OCI-LY1 (cell line): ENCODE data around the gene CELA3B.

Experiments
- H2AFZ ChIP-seq: fragments of 200-600 bp; sonication (generic), shearing (Covaris generic); 2 replicates; pipeline ENCODE4 v1.6.0; 2014; ENCODE audit warnings: antibody characterized with exemption, mild to moderate bottlenecking, low read length
- H3F3A ChIP-seq: fragments of 200-600 bp; sonication (generic), shearing (Covaris generic); 2 replicates; pipeline ENCODE4 v1.6.0; 2014; ENCODE audit warnings: mild to moderate bottlenecking, antibody characterized with exemption, low read length, moderate library complexity; ENCODE audit not compliant: insufficient read depth
- H3K27ac ChIP-seq: fragments of 200-600 bp; sonication (generic); 2 replicates; pipeline ENCODE4 v1.5.1; 2014; ENCODE audit warnings: low read length, mixed run types, mild to moderate bottlenecking, low read depth; ENCODE audit not compliant: poor library complexity, severe bottlenecking
- H3K27me3 ChIP-seq: fragments of 200-600 bp; sonication (generic); 2 replicates; pipeline ENCODE4 v1.6.0; 2014; ENCODE audit warnings: antibody characterized with exemption, mild to moderate bottlenecking, low read length, moderate library complexity; ENCODE audit not compliant: insufficient read depth
- H3K36me3 ChIP-seq: fragments of 200-600 bp; sonication (generic); 2 replicates; pipeline ENCODE4 v1.6.1; 2014; ENCODE audit warnings: mild to moderate bottlenecking, antibody characterized with exemption, low read length, moderate library complexity, mixed read lengths; ENCODE audit not compliant: insufficient read depth
- H3K4me1 ChIP-seq: fragments of 200-600 bp; sonication (generic); 2 replicates; pipeline ENCODE4 v1.5.1; 2014; ENCODE audit warnings: mild to moderate bottlenecking, low read length, moderate library complexity; ENCODE audit not compliant: insufficient read depth, severe bottlenecking
- H3K4me2 ChIP-seq: fragments of 200-600 bp; sonication (generic), shearing (Covaris generic); 2 replicates; pipeline ENCODE4 v1.6.1; 2014; ENCODE audit warnings: low read length
- H3K4me3 ChIP-seq: fragments of 200-600 bp; sonication (generic); 2 replicates; pipeline ENCODE4 v1.5.1; 2014; ENCODE audit warnings: low read length, low read depth, mild to moderate bottlenecking, mixed read lengths; ENCODE audit not compliant: poor library complexity, severe bottlenecking
- H3K79me2 ChIP-seq: fragments of 200-600 bp; shearing (Covaris generic); 2 replicates; pipeline ENCODE4 v1.6.1; 2016; ENCODE audit warnings: mixed run types, low read length, mixed read lengths; ENCODE audit not compliant: insufficient read depth
- H3K9ac ChIP-seq: fragments of 200-600 bp; sonication (generic), shearing (Covaris generic); 2 replicates; pipeline ENCODE4 v1.6.1; 2014; ENCODE audit warnings: mild to moderate bottlenecking, low read length, mixed read lengths
- H3K9me2 ChIP-seq: fragments of 200-600 bp; sonication (generic), shearing (Covaris generic); 2 replicates; pipeline ENCODE4 v1.6.1; 2014; ENCODE audit warnings: low read depth, mild to moderate bottlenecking, low read length, mixed read lengths
- H3K9me3 ChIP-seq: fragments of 200-600 bp; shearing (Covaris generic); 2 replicates; pipeline ENCODE4 v1.6.1; 2014; ENCODE audit warnings: low read length, mixed read lengths
- H4K20me1 ChIP-seq: fragments of 200-600 bp; sonication (generic), shearing (Covaris generic); 2 replicates; pipeline ENCODE4 v1.6.0; 2016; ENCODE audit warnings: mild to moderate bottlenecking, low read length; ENCODE audit not compliant: insufficient read depth
- EZH2 ChIP-seq: fragments of 200-600 bp; sonication (generic), shearing (Covaris generic); IDR thresholded peaks from 2 replicates; pipeline ENCODE4 v1.8.0; 2017; ENCODE audit warnings: borderline replicate concordance, mixed run types, mild to moderate bottlenecking, antibody characterized with exemption, low read length, moderate library complexity, mixed read lengths
- TF ChIP-seq, protein P1 (sequence below): fragments of 200-600 bp; sonication (generic), shearing (Covaris generic); IDR thresholded peaks from 2 replicates; pipeline ENCODE4 v1.5.1; 2017; ENCODE audit warnings: mild to moderate bottlenecking, antibody characterized with exemption, low read length, moderate library complexity, mixed read lengths

CELA3B gene

DNA sequence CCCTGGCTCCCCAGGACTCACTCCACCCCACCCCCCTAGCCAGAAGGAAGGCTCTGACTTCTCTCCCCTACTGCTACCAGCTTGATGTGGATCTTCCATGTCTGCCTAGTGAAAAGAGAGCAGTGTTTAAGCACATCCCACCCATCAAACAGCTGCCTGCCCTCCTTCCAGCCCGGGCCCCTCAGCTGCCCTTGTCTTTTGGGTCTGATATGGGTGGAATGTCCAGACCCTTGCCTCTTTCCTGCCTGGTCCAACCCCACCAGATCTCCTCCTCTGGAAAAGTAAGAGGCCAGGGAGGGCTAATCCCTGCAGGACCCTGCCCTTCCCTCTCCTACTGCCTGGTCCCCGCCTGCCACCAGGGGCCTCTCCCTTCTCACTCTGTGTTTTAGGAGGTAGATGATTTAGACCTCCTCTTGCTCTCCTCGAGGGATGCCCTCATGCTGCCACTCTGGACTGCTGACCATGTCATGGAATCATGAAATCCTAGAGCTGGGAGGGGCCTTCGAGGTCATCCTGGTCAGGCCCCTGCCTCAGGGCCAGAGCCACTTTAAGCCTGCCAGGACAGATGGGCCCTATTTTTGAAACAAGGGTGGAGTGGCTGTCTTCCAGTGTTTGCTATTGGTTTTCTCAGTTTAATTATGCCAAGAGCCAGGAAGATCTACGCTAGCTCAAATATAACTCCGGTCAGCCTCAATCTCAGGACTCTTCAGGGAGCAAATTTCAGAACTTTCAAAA lies 23.9 kb upstream of the CELA3B start:
- Histone ChIP-seq H3K9me3 (no peaks in the 10 kb centered on the region), H3K27ac (no peak overlapping the region), H4K20me1 (no peaks in the 10 kb centered on the region), H3K9ac (no peak overlapping the region), H3K9me2 (no peaks in the 10 kb centered on the region), H3K27me3 (no peaks in the 10 kb centered on the region), H3K4me2 (no peak overlapping the region), H3F3A (no peaks in the 10 kb centered on the region), H3K36me3 (no peaks in the 10 kb centered on the region), H2AFZ (no peak overlapping the region), H3K79me2 (no peaks in the 10 kb centered on the region), H3K4me1 (no peaks in the 10 kb centered on the region), H3K4me3 (no peak overlapping the region)
- no peak for TF ChIP-seq EZH2
- TF ChIP-seq, protein P1, sequence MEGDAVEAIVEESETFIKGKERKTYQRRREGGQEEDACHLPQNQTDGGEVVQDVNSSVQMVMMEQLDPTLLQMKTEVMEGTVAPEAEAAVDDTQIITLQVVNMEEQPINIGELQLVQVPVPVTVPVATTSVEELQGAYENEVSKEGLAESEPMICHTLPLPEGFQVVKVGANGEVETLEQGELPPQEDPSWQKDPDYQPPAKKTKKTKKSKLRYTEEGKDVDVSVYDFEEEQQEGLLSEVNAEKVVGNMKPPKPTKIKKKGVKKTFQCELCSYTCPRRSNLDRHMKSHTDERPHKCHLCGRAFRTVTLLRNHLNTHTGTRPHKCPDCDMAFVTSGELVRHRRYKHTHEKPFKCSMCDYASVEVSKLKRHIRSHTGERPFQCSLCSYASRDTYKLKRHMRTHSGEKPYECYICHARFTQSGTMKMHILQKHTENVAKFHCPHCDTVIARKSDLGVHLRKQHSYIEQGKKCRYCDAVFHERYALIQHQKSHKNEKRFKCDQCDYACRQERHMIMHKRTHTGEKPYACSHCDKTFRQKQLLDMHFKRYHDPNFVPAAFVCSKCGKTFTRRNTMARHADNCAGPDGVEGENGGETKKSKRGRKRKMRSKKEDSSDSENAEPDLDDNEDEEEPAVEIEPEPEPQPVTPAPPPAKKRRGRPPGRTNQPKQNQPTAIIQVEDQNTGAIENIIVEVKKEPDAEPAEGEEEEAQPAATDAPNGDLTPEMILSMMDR, result no peak

DNA sequence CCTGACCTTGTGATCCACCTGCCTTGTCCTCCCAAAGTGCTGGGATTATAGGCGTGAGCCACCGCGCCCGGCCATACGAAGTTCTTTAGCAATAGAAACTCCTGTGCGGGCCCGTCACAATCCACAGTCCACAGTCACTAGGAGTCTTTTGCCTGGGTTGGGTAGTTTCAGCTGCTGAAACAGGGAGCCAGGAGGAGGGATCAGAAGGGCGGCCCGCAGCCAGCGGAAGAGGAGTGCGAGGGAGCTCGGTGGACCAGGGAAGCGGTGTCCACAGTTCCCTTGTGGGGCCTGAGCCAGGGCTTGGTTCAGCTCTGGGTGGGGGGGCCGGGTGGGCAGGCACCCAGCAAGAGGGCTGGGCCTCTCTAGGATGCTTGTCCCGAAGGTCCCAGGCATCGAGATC lies 21.8 kb upstream of the CELA3B start:
- H3K4me2 ChIP-seq, result no peak overlapping the region
- no peak overlapping the region for H3K4me3 ChIP-seq
- no peaks in the 10 kb centered on the region for H4K20me1 ChIP-seq
- no peak for TF ChIP-seq EZH2
- H3K36me3 ChIP-seq, result no peaks in the 10 kb centered on the region
- H3K9me3 ChIP-seq, result no peaks in the 10 kb centered on the region
- no peak overlapping the region for H3K27ac ChIP-seq
- H3K79me2 ChIP-seq, result no peaks in the 10 kb centered on the region
- no peaks in the 10 kb centered on the region for H3K27me3 ChIP-seq
- H3K4me1 ChIP-seq, result no peaks in the 10 kb centered on the region
- no peak overlapping the region for H3K9ac ChIP-seq
- H3K9me2 ChIP-seq, result no peaks in the 10 kb centered on the region
- H3F3A ChIP-seq, result no peaks in the 10 kb centered on the region
- H2AFZ ChIP-seq, result no peak overlapping the region

DNA sequence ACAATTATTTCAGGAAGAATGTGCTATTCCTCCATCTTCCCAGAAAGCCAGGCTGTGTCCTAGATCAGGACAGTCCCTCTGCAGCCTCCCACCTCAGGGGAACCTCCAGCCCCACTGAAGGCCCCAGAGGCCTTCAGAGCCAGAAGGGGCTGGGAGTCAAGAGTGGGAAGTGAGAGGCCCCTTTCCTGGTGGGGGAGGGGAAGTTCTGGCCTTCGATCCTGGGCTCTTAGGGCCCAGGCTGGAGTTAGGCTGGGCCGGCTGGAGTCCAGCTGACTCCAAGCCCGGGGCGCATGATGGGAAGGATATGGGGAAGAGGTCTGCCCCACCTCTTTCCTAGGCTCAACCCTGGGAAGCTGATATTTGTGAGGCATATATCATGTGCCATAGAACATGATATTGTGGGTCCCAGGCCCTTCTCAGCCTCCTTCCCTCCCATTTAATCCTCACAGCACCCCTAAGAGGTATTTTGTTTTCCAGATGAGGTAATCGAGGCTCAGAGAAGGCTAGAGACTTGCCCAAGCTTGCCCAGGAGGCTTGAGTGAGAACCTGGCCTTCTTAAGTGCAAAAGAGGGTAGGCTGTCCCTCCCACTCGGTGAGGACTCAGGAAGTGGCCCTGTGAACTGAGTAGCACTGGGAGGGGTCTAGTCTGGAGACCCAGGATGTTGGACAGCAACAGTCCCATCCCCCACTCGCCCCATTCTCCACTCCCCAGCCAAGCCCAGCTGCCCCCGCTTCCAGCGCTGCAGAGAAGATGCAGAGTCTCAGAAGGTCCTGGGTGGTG lies 21.1 kb upstream of the CELA3B start:
- TF ChIP-seq EZH2, result no peak
- TF ChIP-seq, protein P1, result no peak
- Histone ChIP-seq H2AFZ (no peak overlapping the region), H4K20me1 (no peaks in the 10 kb centered on the region)

More for the DNA sequence above, 21.1 kb upstream of the CELA3B start:
- no peaks in the 10 kb centered on the region for H3F3A ChIP-seq
- no peaks in the 10 kb centered on the region for H3K9me2 ChIP-seq
- no peaks in the 10 kb centered on the region for H3K27me3 ChIP-seq
- H3K79me2 ChIP-seq, result no peaks in the 10 kb centered on the region
- H3K4me3 ChIP-seq, result no peak overlapping the region
- no peaks in the 10 kb centered on the region for H3K9me3 ChIP-seq
- H3K4me2 ChIP-seq, result no peak overlapping the region
- no peaks in the 10 kb centered on the region for H3K4me1 ChIP-seq
- no peak overlapping the region for H3K27ac ChIP-seq
- no peak overlapping the region for H3K9ac ChIP-seq
- no peaks in the 10 kb centered on the region for H3K36me3 ChIP-seq
